HG02884 (cell line): ENCODE data around the gene GNB2.
"Not testable (repeated sequence)": the region's sequence is repeated elsewhere in the genome, so short reads cannot be mapped to it uniquely, and the experiment has no call there.

Experiments
- ATAC-seq: cut with Tn5 transposase; IDR thresholded peaks from one replicate; pipeline ENCODE4 v1.9.1; 2021; ENCODE audit warnings: mild to moderate bottlenecking, moderate library complexity; ENCODE audit not compliant: unreplicated experiment

GNB2 gene

DNA sequence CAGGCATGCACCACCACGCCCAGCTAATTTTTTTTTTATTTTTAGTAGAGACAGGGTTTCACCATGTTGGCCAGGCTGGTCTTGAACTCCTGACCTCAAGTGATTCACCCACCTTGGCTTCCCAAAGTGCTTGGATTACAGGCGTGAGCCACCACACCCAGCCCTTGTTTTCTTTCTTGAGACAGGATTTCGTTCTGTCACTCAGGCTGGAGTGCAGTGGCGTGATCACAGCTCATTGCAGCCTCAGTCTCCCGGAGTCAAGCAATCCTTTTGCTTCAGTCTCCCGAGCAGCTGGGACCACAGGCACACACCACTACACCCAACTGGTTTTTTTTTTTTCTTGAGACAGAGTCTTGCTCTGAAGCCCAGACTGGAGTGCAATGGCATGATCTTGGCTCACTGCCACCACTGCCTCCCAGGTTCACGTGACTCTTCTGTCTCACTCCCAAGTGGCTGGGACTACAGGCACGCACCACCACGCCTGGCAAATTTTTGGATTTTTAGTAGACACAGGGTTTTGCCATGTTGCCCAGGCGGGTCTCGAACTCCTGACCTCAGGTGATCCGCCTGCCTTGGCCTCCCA lies 11.3 kb upstream of the GNB2 start:
- not testable (repeated sequence) for ATAC-seq

DNA sequence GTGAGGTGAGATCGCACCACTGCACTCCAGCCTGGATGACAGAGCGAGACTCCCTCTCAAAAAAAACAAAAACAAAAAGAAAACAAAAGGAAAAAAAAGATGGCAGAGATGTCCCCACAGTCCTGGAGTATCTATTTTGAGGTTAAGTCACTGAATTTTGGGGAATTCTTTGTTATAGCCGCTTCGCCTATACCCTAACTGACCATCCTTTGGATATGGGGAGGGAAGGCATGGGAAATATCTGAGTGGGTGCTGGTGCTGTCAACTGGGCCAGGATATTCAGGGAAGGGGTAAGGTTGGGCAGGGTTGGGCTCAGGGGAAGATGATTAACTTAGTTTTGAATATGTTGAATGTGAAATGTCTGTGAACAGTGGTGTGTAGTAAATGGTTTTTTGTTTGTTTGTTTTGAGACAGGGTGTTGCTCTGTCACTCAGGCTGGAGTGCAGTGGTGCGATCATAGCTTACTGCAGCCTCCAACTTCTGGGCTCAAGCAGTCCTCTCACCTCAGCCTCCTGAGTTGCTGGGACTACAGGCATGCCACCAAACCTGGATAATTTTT lies 8.3 kb upstream of the GNB2 start:
- no peak for ATAC-seq

DNA sequence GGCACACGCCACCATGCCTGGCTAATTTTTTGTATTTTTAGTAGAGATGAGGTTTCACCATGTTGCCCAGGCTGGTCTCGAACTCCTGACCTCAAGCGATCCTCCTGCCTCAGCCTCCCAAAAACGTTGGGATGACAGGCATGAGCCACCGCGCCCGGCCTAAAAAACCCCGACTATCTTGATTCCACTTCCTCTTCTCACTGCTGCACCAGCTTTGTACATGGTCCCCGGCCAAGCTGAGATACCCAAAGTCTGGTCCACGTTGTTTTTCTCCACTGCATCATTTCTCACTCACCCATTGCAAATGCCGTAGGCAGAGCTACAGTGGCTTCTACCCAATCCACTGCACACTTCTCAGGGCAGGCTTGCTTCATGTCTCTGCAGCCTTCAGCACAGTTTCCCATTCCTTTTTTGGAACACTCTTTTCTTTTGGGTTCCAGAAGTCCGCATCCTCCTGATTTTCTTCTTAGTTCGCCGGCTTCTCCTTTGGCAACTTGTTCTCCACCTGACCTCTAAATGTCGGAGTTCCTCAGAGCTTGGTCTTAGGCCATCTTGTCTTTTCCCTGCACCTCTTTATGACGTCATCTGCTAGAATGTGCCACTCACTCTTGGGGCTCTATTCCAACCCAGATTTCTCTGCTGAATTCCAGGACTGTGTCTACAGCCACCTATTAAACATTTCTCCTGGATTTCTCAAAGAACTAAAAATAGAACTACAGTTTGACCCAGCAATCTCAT lies 6.0 kb upstream of the GNB2 start:
- ATAC-seq = no peak

DNA sequence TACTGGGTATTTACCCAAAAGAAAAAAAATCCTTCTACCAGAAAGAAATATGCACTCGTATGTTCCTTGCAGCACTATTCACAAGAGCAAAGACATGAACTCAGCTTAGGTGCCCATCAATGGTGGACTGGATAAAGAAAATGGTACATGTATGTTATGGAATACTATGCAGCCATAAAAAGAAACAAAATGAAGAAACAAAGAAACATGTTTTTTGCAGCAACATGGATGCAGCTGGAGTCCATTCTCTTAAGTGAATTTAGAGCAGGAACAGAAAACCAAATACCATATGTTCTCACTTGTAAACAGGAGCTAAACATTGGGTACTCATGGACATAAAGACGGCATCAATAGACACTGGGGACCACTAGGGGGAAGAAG lies 5.5 kb upstream of the GNB2 start:
- no peak for ATAC-seq

DNA sequence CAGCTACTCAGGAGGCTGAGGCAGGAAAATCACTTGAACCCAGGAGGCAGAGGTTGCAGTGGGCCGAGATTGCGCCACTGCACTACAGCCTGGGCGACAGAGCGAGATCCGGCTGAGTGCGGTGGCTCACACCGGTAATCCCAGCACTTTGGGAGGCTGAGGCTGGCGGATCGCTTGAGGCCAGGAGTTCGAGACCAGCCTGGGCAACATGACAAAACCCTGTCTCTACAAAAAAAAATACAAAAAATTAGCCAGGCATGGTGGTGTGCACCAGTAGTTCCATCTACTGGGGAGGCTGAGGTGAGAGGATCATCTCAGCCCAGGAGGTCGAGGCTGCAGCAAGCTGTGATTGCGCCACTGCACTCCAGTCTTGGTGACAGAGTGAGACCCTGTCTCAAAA lies 4.4 kb upstream of the GNB2 start:
- not testable (repeated sequence) for ATAC-seq

DNA sequence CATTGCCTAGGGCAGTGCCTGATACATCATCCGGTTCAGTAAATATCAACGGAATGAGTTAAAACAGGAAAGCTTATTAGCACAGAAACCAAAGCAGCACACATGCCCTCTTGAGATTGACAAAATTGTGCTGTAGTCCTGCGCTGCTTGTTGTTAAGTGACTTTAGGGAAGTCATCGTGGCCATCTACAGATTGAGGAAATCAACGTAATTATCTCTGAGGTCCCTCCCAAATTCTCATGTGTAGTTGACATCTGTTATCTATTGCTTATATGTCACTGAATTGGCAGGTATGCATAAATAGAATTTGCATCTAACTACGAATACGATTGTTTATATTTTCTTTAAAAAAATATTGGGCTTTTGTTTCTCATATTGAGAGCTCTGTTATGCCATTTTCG lies 3.5 kb upstream of the GNB2 start:
- ATAC-seq = no peak

DNA sequence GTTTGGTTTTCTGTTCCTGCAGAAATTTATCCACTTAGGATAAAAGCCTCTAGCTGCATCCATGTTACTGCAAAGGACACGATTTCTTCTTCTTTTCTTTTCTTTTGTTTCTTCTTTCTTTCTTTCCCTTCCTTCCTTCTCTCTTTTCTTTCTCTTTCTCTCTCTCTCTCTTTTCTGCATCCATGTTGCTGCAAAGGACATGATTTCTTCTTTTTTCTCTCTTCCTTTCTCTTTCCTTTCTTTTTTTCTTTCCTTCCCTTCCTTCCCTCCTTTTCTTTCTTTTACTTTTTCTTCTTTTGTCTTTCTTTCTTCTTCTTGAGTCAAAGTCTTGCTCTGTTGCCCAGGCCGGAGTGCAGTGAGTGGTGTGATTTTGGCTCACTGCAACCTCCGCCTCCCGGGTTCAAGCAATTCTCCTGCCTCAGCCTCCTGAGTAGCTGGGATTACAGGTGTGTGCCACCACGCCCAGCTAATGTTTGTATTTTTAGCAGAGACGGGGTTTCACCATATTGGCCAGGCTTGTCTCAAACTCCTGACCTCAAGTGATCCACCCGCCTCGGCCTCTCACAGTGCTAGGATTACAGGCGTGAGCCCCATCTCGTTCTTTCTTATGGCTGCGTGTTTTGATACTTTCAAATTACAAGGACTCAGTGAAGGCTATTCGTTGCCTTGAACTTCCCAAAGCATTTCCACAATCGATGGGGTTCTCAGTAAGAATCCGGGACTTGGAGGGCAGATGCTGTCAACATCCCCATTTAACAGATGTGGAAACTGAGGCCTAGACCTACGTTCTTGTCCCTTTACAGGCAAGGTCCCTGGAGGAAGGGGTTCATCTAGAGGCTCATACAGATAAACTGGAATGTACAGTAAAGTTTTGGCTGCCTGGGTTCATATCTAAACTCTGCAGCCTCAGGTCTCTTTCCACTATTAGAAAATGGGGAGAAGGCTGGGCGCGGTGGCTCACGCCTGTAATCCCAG lies 1.9 kb upstream of the GNB2 start:
- ATAC-seq = no peak

DNA sequence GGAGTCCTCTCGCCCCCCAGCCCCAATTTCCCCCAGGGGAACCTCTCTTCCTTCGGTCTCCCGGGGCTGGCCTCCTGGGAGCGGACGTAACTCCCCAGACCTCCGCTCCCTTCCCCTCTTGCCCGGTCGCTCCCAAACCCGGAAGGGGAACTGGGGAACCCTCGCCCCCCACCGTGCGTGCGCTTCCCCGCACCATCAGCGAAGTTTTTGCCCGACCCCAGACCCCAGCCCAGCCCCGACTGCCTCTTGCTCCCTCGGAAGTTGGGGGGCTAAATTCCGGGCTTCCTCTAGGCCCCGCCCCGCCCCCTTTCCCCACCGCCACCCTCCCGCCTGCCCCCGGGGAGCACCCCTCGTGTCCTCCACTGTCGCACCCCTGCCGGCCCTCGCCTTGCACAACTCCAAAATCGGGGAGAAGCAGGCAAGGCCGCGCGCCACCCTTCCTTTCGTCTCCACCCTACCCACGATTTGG lies 436 bp downstream of the GNB2 start:
- no peak for ATAC-seq

DNA sequence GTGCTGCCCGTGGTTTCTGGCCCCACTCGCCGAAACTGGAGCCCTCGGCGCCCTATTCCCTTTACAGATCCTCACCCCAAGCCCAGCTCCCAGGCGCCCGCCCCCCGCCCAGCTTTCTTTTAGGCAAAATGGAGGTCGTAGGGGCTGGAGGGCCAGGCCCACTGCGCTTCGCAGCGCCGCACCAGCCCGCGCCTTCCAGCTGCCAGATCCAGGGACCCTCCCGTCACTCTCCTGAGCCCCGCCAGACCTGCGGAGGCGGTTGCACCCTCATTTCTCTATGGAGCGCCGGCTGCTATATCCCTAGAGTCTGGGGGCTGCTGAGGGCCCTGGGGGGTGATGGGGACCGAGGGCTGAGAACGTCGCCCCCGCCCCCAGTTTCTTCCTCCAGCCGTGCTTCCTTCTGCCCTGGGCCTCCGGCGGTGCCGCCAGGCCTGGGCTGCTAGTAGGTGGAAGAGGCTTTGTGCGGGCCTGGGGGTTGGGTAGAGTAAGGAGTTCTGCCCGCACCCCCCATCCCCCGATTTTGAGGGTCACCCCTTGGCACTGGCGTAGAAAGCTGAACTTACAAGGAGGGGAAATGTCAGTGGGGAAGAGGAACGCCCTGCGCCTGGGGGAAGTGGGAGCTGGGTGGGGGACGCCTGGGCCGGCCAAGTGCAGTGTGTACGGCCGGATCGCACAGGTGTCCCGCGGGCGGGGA lies 1.0 kb downstream of the GNB2 start:
- ATAC-seq = no peak

DNA sequence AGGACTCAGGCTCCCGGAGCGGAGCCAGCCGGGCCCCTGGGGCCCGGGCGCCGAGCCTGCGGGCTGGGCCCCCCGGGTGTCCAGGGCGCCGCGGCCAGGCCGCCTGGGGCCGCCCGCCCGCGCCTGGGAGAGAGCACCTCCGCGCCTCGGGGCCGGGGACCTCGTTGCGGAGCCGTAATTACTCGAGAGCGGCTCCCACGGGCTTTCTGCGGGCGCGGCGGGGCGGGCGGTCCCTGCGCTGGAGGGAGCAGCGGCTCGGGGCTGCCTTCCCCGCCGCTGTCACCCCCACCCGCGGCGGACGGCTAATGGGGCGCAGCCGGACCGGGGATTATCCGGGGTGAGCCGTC lies 1.5 kb downstream of the GNB2 start:
- ATAC-seq = no peak

DNA sequence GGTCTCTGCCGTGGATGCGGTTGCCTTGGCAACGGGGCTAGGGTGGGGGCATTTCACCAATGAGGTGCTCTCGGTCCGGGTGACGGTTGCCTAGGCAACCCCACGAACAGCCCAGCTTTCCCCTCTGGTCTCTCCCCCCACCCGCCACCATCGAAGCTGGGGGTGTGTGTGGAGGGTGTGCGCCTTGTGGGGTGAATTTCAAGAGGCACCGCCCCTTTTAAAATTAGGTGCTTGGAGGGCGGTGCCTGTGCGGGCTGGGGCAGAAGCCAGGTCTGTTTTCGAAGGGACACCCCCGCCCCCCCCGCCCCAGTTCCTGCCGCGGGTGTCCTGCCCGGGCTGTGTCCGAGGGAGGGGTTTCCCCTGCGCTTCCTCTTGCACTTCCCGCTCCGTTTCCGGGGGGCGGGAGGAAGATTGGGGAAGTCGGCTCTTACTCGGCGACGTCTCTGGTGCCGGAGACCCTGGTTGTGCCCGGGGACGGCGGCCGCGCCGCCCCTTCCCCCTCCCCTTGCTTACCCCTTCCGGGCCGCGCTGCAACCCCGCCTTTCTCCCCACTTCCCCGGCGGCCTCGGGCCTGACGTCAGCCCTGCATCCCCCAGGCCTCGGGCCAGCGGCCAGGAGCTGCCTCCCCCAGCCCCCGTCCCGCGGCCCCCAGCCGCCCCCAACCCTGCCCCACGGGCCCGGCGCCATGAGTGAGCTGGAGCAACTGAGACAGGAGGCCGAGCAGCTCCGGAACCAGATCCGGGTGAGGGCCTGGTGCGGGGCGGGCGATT lies 2.2 kb downstream of the GNB2 start:
- ATAC-seq = no peak

DNA sequence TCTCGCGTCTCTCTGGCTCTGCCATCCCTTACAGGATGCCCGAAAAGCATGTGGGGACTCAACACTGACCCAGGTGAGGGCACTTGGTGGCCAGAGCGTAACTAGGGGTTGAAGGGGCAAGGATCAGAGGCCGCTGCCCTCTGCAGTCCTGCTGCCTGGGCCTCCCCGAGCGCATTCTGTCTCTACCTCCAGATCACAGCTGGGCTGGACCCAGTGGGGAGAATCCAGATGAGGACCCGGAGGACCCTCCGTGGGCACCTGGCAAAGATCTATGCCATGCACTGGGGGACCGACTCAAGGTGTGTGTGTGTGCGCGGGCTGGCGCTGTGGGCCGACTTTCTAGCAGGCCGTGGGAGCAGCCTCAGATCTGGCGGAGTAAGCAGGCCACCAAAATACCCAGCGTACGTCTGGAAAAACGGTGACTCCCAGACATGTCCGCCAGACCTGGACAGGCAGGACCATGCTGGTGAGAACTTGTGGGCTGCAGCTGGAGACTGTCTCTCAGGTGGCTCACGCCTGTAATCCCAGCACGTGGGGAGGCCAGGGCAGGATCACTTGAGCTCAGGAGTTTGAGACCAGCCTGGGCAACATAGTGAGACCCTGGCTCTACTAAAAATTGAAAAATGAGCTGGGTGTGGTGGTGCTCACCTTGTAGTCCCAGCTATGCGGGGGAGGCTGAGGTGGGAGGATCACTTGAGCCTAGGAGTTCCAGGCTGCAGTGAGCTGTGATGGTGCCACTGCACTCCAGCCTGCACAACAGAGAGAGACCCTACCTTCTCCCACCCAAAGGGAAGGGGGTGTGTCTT lies 3.2 kb downstream of the GNB2 start:
- ATAC-seq = no peak

DNA sequence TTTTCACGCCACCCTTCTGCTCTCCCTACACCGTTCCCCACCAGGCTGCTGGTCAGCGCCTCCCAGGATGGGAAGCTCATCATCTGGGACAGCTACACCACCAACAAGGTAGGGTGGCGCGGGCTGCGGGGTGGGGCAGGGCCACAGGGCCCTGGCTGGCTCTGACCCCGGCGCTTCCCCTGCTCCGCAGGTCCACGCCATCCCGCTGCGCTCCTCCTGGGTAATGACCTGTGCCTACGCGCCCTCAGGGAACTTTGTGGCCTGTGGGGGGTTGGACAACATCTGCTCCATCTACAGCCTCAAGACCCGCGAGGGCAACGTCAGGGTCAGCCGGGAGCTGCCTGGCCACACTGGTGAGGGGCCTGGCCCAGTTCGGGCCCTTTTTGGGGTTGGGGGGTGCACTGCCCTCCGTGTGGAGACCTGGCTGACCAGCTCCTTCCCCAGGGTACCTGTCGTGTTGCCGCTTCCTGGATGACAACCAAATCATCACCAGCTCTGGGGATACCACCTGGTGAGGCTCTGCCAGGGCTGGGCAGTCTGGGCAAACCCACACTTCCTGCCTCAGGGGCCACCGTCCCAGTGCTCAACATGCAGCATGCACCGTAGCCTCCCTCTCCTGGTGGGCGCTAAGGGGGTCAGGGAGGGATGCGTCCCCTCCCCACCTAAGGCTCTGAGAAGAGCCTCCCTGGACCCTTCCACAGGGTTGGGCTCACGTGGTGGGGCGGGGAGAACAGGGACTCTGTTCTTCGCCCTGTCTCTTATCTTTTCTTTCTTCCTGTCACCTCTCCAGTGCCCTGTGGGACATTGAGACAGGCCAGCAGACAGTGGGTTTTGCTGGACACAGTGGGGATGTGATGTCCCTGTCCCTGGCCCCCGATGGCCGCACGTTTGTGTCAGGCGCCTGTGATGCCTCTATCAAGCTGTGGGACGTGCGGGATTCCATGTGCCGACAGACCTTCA lies 4.0 kb downstream of the GNB2 start:
- no peak for ATAC-seq

DNA sequence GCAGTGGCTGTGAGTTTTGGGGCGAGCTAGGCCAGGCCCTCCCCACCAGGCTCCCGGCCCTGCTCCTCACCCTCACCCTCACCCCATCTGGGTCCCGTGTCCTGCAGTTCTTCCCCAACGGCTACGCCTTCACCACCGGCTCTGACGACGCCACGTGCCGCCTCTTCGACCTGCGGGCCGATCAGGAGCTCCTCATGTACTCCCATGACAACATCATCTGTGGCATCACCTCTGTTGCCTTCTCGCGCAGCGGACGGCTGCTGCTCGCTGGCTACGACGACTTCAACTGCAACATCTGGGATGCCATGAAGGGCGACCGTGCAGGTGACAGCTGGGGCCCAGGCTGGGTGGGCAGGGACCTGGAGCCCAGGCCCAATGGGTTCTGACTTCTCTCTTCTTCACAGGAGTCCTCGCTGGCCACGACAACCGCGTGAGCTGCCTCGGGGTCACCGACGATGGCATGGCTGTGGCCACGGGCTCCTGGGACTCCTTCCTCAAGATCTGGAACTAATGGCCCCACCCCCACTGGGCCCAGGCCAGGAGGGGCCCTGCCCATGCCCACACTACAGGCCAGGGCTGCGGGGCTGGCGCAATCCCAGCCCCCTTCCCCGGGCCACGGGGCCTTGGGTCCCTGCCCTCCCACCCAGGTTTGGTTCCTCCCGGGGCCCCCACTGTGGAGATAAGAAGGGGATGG lies 4.9 kb downstream of the GNB2 start:
- no peak for ATAC-seq

DNA sequence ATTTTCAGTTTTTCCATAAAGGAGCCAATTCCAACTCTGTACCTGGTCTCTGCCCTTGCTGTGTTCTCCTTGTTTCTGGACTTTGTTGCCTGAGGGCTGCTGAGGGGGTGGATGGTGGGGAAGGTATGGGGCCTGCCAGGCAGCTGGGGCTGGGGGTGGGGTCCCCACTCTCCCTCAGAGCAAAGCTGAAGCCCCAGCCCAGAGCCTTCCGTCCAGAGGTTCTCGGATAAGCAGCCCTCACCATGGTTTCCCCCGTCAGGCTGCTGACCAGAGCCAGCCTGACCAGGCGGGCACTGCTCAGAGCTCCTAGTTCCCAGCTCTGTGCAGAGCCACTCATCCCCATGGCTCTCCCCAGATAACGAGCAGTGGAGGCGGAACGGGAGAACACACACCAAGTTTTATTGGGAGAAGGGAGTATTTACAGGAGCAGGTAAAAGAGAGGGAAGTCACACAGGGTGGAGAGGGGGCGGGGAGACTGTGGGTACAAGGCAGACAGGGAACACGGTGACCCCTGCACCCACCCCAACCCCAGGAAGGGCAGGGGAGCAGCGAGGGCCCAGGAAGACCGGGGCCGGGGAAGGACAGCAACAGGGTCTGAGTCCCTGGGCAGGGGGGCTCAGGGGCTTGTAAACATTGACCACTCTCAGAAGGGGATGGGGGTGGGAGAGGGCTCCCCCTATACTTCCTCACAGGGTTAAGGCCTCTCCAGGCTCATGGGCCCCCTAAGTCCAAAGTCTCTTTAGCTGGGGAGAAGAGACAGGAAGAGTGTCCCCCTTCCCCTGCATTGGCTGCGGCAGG lies 5.8 kb downstream of the GNB2 start:
- no peak for ATAC-seq

DNA sequence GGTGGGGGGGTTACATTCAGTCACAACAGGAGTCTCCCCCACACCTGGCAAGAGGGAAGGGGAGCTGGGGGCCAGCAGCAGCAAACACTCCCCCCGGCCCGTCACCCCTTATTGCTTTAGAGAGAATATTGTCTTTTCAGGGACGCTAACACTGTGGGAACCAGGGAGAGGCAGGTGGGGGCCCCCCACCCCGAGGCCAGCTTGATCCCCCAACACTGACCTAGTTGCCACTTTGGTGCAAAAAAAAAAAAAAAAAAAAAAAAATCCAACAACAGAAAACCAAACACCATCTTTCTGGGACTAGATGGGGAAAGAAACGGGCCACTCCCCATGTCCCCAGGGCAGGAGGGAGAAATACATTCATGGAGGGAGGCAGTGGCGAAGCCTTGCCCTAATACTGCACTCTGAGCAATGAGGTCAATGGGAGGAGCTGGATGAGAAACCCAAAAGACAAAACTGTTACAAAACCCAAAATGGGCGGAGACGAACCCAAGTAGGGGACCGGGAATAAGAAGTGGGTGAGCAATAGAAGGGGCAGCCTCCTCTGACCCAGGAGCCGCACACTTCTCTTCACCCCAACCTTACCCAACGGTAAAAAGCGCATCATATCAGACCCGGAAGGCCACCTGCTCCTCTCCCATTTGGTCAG lies 6.5 kb downstream of the GNB2 start:
- no peak for ATAC-seq
